HCT116 (cell line): ENCODE results near the gene CENPP.

Source experiments
- EZH2 ChIP-seq: fragments of 200-600 bp; sonication (generic); IDR thresholded peaks from 2 replicates; pipeline ENCODE4 v1.6.1; 2017; ENCODE audit warnings: antibody characterized with exemption, mixed run types
- POLR2AphosphoS5 ChIP-seq: IDR thresholded peaks from 2 replicates; pipeline ENCODE4 v1.6.1; 2011; ENCODE audit warnings: mild to moderate bottlenecking, low read depth, low read length, moderate library complexity
- SIN3A ChIP-seq: IDR thresholded peaks from 2 replicates; pipeline ENCODE4 v1.6.1; 2012; ENCODE audit warnings: low read depth
- TF ChIP-seq, protein P1 (sequence below), 3 experiments: fragments of 200-600 bp in 1 of 3; sonication (generic) in 1 of 3; IDR thresholded peaks in 2 of 3; conservative IDR thresholded peaks in 1 of 3; 2 replicates each; pipeline ENCODE4 v1.5.1; 2012 to 2017; ENCODE audit warnings: low read depth in 2 of 3, low read length in 2 of 3, antibody characterized with exemption in 1 of 3, borderline replicate concordance in 1 of 3, control low read depth in 1 of 3, mild to moderate bottlenecking in 1 of 3, mixed read lengths in 1 of 3, mixed run types in 1 of 3, moderate library complexity in 1 of 3; ENCODE audit not compliant: insufficient read depth in 1 of 3

- TF ChIP-seq SIN3A = no peak
- TF ChIP-seq POLR2AphosphoS5 = no peak
- TF ChIP-seq, protein P1, sequence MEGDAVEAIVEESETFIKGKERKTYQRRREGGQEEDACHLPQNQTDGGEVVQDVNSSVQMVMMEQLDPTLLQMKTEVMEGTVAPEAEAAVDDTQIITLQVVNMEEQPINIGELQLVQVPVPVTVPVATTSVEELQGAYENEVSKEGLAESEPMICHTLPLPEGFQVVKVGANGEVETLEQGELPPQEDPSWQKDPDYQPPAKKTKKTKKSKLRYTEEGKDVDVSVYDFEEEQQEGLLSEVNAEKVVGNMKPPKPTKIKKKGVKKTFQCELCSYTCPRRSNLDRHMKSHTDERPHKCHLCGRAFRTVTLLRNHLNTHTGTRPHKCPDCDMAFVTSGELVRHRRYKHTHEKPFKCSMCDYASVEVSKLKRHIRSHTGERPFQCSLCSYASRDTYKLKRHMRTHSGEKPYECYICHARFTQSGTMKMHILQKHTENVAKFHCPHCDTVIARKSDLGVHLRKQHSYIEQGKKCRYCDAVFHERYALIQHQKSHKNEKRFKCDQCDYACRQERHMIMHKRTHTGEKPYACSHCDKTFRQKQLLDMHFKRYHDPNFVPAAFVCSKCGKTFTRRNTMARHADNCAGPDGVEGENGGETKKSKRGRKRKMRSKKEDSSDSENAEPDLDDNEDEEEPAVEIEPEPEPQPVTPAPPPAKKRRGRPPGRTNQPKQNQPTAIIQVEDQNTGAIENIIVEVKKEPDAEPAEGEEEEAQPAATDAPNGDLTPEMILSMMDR (IDR thresholded peaks at IDR 0.05 in 2 of 3, conservative IDR thresholded peaks at IDR 0.05 in 1 of 3; ENCODE audit: borderline replicate concordance in 1 of 3, insufficient read depth in 1 of 3, low read depth in 2 of 3, low read length in 2 of 3) = no peak
- no peak for TF ChIP-seq EZH2
Observed at GRCh38 chr9:92504881-92505280, 179.1 kb downstream of the CENPP start.
